Measurements from ENCODE around the gene KRTAP9-8. TPM values are rescaled to one million over a fixed set of nuclear protein-coding genes. Genes with fewer than 3 reads are reported as not detected.
"Not testable (repeated sequence)": the region's sequence is repeated elsewhere in the genome, so short reads cannot be mapped to it uniquely, and the experiment has no call there.

Gene KRTAP9-8
- not detected for total RNA-seq (ENCODE audit: unreplicated experiment)
- long read RNA-seq, result 0 reads

- H3K4me1 Mint-ChIP-seq (ENCODE audit: unreplicated experiment); H3K27ac Mint-ChIP-seq (ENCODE audit: unreplicated experiment); H3K36me3 Mint-ChIP-seq (ENCODE audit: low read depth, unreplicated experiment); H3K9me3 Mint-ChIP-seq (ENCODE audit: unreplicated experiment); DNase-seq (ENCODE audit: low spot score); H3K27me3 Mint-ChIP-seq (ENCODE audit: unreplicated experiment); H3K4me3 Mint-ChIP-seq (ENCODE audit: unreplicated experiment): not testable (repeated sequence)
Observed at GRCh38 chr17:41237949-41238437, at the start of gene KRTAP9-8. Gene KRTAP9-8, plus strand, starts transcription at chr17:41237999. Its CDS starts 53 bp downstream, at chr17:41238052.

DNA sequence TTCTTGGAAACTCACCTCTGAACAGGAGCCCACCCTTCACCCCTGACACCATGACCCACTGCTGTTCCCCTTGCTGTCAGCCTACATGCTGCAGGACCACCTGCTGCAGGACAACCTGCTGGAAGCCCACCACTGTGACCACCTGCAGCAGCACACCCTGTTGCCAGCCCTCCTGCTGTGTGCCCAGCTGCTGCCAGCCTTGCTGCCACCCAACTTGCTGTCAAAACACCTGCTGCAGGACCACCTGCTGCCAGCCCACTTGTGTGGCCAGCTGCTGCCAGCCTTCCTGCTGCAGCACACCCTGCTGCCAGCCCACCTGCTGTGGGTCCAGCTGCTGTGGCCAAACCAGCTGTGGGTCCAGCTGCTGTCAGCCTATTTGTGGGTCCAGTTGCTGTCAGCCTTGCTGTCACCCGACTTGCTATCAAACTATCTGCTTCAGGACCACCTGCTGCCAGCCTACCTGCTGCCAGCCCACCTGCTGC, 47.9 kb upstream of the KRTAP9-8 start, which contains the start of gene KRTAP9-1:
KRTAP9-1 (plus strand) TSS at position 51 of the 482 bp plus-strand sequence; CDS start at position 51, 0 bp downstream.
- H3K27ac Mint-ChIP-seq (ENCODE audit: unreplicated experiment); H3K9me3 Mint-ChIP-seq (ENCODE audit: unreplicated experiment); DNase-seq (ENCODE audit: low spot score); H3K4me1 Mint-ChIP-seq (ENCODE audit: unreplicated experiment); H3K4me3 Mint-ChIP-seq (ENCODE audit: unreplicated experiment); H3K36me3 Mint-ChIP-seq (ENCODE audit: low read depth, unreplicated experiment); H3K27me3 Mint-ChIP-seq (ENCODE audit: unreplicated experiment): not testable (repeated sequence)

DNA sequence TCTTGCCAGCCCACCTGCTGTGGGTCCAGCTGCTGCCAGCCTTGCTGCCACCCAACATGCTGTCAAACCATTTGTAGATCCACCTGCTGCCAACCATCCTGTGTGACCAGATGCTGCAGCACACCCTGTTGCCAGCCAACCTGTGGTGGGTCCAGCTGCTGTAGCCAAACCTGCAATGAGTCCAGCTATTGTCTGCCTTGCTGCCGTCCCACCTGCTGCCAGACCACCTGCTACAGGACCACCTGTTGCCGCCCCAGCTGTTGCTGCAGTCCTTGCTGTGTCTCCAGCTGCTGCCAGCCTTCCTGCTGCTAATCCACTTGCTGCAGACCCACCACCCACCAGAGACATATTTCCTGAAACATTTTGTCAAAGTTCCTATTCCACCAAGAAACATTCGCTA, 47.5 kb upstream of the KRTAP9-8 start:
- Mint-ChIP-seq H3K27me3 (ENCODE audit: unreplicated experiment) (peaks cover 3% of the 10 kb centered on the region), H3K4me3 (ENCODE audit: unreplicated experiment) (no peak overlapping the region), H3K4me1 (ENCODE audit: unreplicated experiment) (no peaks in the 10 kb centered on the region), H3K36me3 (ENCODE audit: low read depth, unreplicated experiment) (no peaks in the 10 kb centered on the region), H3K9me3 (ENCODE audit: unreplicated experiment) (no peaks in the 10 kb centered on the region), H3K27ac (ENCODE audit: unreplicated experiment) (no peak overlapping the region)
- DNase-seq (ENCODE audit: low spot score), result no peak
- no peak for TF ChIP-seq CTCF (IDR thresholded peaks at IDR 0.05; ENCODE audit: unreplicated experiment)

DNA sequence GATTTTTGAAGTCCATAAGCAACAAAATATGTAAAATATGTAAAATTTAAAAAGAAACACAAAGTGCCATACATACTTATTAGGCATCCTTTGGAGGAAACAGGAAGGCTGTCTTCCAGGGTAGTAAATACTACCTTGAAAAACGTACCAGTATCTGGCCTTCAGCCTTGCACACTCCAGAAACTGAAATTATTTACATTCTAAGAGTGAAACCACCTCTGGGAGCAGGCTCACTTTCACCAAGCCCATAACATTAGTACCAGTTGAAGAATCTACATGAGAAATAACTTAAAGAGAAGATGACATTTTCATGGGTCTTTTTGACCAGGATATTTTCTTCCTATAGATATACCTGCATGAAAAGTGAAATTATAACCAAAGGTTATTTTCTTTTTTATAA, 41.7 kb upstream of the KRTAP9-8 start:
- Mint-ChIP-seq H3K9me3 (ENCODE audit: unreplicated experiment) (no peaks in the 10 kb centered on the region), H3K4me1 (ENCODE audit: unreplicated experiment) (no peaks in the 10 kb centered on the region), H3K36me3 (ENCODE audit: low read depth, unreplicated experiment) (no peaks in the 10 kb centered on the region), H3K27me3 (ENCODE audit: unreplicated experiment) (no peaks in the 10 kb centered on the region), H3K4me3 (ENCODE audit: unreplicated experiment) (no peak overlapping the region), H3K27ac (ENCODE audit: unreplicated experiment) (no peak overlapping the region)
- no peak for TF ChIP-seq CTCF (IDR thresholded peaks at IDR 0.05; ENCODE audit: unreplicated experiment)
- no peak for DNase-seq (ENCODE audit: low spot score)

GRCh38 chr17:41199421-41200078, 38.2 kb upstream of the KRTAP9-8 start:
- TF ChIP-seq CTCF (IDR thresholded peaks at IDR 0.05; ENCODE audit: unreplicated experiment), result no peak
- DNase-seq (ENCODE audit: low spot score), result no peak
- no peak overlapping the region for H3K27ac Mint-ChIP-seq (ENCODE audit: unreplicated experiment)
- H3K9me3 Mint-ChIP-seq (ENCODE audit: unreplicated experiment), result no peaks in the 10 kb centered on the region
- no peaks in the 10 kb centered on the region for H3K27me3 Mint-ChIP-seq (ENCODE audit: unreplicated experiment)
- H3K36me3 Mint-ChIP-seq (ENCODE audit: low read depth, unreplicated experiment), result no peaks in the 10 kb centered on the region
- no peak overlapping the region for H3K4me3 Mint-ChIP-seq (ENCODE audit: unreplicated experiment)
- no peaks in the 10 kb centered on the region for H3K4me1 Mint-ChIP-seq (ENCODE audit: unreplicated experiment)

DNA sequence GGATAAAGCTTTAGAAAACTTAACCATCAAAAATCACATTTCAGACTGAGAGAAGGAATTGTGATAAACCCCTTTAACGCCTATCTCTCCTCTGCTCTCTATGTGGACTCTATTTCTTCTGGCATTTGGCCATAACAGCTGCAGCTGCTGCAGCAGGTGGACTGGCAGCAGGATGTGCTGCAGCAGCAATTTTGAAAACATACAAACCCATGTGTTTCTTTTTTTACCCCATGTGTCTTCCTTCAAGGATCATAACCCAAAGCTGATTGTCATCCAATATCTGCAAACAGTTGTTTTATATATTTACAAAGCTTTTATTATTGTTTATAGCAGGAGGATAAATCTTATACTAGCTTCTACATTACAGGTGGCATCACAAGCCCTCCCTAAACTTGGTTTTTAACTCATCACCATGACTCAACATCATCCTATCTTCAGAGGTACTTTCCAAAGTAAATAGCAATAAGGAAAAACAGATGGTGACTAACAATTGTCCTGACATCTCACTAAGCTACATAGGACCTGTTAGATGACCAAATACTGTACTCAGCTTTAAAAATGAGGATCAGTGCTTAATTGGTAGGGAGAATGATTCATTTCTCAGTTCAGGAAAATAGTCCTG, 25.8 kb upstream of the KRTAP9-8 start:
- DNase-seq (ENCODE audit: low spot score), result no peak
- Mint-ChIP-seq H3K27me3 (ENCODE audit: unreplicated experiment) (no peaks in the 10 kb centered on the region), H3K36me3 (ENCODE audit: low read depth, unreplicated experiment) (no peaks in the 10 kb centered on the region), H3K4me1 (ENCODE audit: unreplicated experiment) (no peaks in the 10 kb centered on the region), H3K27ac (ENCODE audit: unreplicated experiment) (no peak overlapping the region), H3K4me3 (ENCODE audit: unreplicated experiment) (no peak overlapping the region), H3K9me3 (ENCODE audit: unreplicated experiment) (no peaks in the 10 kb centered on the region)
- TF ChIP-seq CTCF (IDR thresholded peaks at IDR 0.05; ENCODE audit: unreplicated experiment), result no peak

All from endothelial cell (in vitro differentiated cells).